HG03095 (cell line): Measurements from ENCODE around the gene POC1A.

Source experiments
- ATAC-seq: cut with Tn5 transposase; IDR thresholded peaks from one replicate; pipeline ENCODE4 v1.9.1; 2021; ENCODE audit warnings: moderate library complexity; ENCODE audit not compliant: unreplicated experiment

The POC1A gene

DNA sequence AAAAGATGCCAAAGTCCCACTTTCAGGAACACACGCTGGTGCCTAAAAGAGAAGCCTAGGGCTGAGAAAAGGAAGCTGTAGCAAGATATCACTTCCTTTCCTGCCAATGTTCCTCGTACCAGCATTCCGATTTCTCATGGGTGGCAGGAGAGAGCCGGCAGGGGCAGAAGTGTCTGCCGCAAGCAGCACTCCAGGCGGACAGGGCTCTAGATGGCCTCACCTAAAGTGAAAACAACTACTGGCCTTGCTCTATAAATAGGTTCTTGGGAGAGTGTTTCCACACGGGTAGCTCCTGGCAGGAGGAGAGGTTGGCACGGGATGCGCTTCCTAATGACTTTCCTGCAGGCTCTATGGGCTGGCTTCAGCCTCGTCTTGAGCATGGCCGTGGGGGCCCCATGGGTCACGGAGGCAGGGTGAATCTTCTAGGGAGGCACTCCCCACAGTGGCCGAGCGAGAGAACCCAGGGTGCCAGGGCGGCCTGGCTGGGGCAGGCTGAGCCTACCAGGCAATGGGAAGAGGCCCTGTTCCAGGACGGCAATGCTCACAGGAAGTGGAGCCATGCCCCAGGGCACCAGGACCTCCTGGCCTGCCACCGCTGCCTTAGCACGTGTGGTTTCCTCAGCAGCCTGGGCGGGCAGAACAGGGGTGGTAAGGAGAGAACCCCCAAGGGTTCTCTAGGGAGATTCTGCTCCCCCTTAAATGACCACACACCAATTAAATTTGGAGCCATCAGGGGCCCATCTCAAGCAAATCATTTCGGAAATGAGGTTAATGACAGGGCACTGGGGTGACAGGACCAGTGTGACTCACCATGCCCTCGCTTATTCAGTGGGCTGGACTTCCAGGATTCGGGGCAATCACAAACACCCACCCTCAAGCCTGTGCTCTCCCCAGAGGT, 83.2 kb downstream of the POC1A start:
- no peak for ATAC-seq

DNA sequence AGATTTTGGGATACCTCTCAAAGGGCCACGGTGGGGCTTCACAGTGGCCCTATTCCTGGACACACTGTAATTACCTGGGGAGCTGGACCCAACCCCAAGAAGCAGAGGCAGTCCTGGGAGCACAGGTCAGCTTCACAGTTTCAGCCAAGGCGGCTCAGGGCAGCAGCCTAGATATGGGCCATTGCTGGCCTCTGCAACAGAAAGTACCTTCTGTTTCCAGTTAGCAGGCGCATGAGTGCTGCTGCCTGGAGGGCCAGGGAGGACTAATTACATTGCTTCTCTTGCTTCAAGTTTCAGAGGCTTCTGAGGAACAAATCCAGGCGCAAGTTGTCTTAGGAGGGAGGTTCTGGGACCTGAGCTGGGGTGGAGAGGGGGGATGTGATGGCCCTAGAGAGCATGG, 84.4 kb downstream of the POC1A start:
- ATAC-seq = no peak

DNA sequence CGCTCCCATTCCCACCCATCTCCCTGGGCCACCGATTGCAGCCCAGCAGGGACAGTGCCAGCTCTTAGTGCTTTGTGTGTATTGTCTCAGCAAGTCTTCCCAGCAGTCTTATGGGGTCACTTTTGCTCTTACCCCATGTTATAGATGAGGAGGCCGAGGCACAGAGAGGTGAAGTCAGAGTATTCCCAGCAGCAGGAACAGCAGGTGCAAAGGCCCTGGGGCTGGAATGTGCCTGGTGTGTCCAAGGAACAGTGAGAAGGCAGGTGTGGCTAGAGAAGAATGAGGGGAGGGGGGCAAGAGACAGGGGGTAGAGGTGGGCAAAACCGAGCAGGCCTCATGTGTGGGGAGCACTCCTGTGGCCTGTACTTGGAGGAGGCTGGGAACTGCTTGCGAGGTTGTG, 85.1 kb downstream of the POC1A start:
- no peak for ATAC-seq

DNA sequence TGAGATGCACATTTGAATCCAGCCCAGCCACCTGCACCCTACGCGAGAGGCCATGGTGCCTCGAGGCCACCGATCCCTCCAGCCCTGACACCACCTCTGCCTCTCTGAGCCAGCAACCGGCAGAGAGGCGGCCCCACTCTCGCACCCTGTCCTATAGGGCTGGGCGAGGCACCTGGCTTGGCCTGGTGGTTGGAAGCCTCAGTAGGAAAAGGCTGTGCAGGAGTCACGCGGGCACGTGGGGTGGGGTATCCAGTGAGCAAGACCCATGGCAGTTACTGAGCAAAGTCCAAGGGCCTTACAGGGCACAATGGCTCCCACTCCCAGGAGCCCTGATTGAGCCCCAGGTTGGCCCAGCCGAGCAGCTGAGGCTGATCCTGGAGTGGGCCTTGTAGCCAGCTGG, 85.5 kb downstream of the POC1A start:
- ATAC-seq = no peak

DNA sequence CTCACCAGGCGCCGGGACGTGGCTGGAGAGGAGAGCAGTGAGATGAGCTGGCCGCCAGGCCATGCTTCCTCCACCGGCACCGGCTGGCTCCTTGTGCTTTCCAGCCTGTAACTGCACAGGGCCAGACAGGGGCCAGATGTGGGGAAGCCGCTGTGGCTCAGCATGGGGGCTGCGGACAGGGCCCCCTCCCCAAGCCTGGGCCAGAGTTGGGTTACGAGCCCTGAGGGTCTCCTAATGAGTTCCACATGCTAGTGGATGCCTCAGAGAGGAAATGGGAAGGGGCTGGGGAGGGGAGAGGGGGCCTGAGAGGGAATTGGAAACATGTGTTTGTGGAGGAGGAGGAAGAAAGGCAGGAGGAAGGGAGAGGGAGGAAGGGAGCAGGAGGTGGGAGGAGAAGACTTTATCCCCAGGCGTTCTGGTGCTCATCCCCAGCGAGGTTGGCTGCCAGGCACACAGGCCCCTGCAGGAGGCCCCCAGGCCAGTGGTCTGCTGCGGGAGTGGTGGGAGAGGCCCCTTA, 86.1 kb downstream of the POC1A start:
- no peak for ATAC-seq

DNA sequence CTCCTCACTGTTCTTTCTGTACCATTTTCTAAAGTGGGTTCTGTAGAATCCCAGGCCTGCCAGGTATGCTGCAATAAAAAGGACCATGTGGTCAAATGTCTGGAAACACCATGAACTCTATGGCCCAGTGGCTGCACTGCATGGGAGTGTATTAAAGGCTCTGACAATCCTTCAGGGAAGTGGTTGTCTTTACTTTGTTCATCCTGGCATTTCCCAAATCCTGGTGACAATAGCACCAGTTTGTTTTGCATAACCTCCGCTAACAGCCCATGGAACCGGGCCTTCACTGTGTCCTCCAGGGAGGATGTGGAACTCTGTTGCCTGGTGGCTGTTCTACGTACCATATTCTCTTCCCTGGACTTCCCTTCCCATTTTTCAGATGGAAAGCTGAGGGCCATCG, 86.7 kb downstream of the POC1A start:
- ATAC-seq = no peak

DNA sequence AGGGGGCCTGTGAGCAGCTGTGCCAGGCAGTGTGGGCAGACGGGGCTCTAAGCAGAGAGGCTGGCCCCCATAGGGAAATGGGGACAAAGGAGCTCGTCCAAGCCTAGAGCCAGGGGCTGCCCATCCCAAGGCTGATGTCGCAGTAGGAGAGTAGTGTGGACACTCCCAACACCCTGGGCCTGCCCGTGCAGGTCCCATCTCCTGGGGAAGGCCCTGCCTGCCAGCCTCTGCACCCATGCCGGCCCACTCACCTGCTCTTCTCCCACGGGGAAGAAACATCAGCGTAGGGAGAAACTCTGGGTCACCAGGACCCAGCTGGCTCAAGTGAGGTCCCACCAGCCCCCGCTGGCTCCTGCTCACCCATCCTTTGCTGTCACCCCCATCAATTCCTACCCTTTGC, 87.2 kb downstream of the POC1A start:
- ATAC-seq = no peak

DNA sequence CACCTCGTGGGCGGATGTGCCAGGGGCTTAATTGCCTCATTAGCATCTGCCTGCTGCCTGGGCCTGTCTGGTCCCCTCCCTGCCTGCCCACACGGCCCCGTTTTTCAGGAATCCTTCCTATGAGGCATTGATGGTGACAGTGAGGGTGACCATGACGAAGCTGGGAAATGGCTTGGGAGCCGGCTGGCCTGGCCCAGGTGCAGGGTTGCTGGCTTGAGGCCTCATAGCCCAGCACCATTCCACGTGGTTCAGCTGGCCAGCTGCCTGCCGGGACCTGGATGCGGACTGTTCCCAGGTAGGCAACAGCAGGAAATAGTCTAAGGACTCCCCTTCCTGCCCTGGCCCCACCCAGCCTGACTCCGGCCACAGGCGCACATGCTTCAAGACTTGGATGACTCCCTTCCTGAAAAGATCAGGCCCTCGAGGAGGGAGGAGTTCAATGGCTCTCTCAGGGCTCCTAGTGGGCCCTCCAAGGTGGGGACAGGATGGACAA, 88.9 kb downstream of the POC1A start:
- ATAC-seq = no peak

DNA sequence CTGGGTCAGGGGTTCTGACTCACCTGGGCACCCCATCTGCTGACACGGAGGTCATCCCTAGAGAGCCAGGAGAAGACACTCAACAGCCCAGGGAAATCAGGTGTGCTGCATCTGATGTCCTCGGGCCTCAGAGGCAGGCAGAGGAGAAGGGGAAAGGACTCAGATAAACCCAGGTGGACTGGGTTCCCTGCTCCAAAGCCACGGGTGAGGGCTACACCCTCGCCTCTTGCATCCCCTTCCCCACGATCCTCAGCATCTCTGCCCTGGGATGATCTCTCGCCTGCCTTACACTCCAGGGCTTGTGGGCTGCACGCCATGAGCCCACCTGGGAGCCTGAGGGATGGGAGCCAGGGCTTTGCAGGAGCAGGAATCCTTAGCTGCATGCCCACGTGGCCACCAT, 89.7 kb downstream of the POC1A start:
- no peak for ATAC-seq

DNA sequence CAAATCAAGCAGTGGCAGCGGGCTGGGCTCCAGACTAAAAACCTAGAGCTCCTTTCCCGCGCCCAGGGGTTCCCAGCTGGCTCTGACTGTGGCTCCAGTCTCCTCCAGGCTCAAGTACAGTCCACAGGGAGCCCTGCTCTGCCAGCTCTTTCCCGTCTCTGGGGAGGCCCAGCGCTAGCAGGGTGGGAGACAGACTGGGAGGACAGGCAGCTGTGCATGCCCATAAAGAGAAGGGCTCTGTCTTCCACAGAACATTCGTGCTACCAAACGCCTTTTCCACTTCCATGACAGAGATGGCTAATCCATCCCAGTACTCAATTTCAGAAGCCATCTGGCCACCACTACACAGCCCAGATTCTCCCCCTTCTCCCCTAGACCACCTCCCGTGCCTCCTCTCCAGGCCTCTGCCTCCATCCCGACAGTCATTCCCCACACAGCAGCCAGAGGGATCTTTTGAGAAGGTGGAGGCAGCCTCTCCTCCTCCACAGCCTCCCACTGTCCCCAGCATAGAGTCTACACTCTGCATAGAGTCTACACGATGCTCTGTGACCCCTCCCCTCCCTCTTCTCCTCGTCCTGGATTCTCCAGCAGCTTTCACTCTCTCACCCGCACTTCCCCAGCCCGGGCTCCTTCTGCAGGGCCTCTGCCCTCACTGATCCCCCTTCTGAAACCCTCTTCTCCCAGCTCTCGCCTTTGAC, 91.0 kb downstream of the POC1A start:
- no peak for ATAC-seq

DNA sequence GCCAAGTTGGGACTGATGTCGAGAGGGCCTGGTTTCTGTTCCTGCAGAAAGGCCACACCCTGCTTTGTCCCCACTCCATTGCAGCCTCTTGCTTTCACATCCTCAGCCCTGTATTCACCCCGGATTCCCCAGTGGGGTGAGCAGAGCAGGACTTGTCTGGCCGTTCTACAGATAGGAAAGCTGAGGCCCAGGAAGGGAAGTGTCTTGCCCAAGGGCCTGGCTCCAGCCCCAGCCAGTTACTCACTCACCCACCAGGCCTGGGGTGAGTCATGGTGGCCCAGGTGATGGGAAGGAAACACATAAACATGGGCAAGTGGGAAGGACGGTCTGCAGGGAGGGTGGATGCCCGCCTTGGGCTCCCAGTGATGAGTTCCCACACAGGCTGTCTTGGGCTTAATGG, 91.7 kb downstream of the POC1A start:
- ATAC-seq = no peak

DNA sequence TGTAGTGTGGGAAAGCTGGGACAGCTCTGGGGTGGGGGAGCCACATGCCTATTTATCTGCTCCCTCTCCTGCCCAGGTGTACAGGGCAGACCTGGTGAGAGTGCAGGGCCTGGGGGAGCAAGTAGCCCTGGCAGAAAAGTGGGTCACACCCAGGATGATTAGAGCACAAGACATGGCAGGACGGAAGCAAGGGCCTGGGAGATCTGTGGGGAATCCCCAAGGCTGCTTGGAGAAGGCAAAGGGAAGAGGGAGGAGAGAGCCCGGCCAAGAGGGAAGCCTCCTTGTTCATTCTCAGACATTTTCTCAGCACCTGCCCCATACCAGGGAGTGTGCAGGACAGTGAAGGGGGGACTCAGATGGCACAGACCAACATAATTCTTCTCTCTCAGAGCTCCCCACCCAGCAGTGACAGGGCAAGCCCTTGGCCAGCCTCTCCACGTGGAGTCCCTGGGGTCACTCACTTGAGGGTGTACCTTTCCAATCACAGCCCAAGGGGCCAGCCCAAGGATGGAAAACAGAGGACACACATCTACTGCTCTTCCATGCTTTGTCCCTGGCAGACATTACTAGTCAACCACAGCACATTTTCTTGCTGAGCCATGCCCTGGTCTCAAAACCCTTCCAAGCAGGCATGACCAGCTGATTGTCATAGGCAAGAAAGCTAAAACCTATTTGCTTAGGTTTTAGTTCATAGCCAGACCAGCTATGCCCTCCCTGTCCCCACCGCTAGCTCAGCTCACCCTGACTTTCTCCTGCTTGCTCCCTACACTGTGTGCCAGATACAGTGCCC, 92.9 kb downstream of the POC1A start:
- no peak for ATAC-seq

DNA sequence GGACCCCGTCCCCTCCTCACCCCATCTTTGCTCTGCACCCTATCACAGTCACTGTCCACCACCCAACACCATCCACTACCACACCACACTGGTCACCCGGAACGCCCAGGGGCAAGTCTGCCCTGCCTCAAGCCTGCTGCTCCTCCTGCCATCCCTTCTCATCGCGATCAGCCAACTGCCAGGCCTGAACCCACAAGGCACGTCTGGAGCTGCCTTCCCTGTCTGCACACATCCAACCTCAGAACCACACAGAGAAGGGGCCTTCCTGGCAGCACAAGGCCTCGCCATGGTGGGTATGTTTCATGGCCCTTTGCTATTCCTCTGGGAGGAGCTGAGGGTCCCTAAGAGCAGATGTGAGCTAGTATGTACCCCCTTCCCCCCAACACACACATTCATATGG, 94.4 kb downstream of the POC1A start:
- ATAC-seq = no peak

DNA sequence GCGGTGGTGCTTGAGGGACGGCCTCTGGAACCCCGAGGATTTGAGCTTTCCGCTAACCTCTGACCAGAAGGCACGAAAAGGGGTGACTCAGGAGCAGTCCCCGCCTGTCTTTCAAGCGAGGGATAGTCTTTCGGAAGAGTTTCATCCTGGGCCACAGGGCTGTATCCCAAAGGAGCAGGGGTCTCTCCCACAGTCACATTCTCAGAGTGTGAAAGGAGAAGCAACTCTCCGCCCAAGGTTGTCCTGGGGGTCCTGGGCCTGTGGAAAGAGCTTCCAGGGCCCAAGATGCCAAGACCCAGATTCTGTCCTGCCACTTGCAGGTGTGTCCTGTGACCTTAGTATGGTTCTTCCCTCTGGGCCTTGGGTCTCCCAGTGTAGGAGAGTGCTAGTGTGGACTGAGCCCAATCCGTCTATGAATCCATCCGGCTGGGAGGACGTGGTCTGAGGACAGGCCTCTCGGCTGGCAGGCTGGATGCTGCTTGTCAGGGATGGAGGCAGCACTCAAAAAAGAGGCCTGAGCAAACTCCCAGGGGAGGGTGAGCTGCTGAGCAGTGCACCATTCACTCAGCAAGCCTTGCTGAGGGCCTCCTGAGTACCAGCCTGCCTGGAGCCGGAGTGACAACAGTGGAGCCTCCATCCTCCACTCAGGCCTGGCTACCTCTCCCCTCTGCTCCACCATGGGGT, 96.3 kb downstream of the POC1A start:
- no peak for ATAC-seq

DNA sequence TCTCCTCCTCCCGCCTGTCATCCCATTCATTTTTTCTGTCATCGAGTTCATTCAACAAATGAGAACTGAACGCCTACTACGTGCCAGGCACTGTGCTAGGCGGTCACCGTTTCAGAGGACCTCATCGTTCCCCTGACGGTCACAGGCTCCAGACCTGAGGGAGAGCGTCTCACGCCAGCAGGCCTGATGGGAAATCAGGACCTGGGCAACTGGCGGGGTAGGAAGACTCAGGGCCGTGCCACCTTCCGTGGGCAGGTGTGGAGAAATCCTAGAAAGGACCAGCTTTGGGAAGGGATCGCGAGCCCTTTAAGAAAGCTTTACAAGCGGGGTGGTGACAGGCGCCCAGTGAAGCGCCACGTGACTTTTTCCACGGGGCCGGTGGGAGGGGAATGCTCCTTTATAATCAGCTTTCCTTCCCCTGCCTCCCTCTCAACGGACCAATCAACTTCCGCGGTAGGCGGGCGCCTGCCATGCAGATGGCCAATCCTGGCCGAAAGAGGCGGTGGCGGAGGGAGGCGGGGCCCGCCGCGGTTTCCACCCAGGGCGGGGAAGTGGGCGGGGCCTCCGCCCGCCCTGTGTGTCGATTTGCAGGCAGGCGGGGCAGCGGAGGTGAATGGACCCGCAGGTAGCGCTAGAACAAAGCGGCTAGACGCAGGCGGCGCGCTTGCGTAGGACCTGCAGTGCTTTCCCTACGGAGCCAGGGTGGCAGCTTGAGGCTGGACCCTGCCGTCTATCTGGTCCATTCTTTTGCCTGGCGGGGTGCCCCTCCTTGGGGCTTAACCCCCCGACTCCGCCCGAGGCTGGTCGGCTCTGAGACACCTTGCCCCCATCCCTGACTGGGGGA, 97.0 kb downstream of the POC1A start:
- ATAC-seq = peak; percentile 67

DNA sequence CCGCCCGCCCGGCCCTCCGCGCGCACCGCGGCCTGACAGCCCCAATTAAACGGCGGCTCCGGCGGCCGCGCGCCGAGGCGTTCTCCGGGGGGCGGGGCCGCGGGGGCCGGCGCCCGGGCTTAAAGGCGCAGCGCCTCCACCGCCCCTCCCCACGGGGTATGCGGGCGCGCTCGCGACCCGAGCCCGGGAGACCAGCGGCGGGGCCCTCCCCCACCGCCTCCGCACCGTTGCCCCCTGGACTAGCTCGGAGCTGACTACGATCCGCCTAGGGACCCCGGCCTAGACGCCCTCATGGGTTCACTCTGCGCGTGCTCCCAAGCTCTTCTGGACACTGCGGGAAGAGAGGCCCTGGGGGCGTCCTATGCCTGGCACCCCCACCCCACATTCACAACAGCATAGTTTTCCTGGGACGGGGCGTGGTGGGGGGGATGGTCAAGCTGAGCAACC, 97.7 kb downstream of the POC1A start, which contains the start of gene DUSP7:
Gene DUSP7, minus strand, starts transcription at position 51 of the 447 bp plus-strand sequence. CDS start 205 bp downstream, outside the sequence.
- ATAC-seq = peak; percentile 21

DNA sequence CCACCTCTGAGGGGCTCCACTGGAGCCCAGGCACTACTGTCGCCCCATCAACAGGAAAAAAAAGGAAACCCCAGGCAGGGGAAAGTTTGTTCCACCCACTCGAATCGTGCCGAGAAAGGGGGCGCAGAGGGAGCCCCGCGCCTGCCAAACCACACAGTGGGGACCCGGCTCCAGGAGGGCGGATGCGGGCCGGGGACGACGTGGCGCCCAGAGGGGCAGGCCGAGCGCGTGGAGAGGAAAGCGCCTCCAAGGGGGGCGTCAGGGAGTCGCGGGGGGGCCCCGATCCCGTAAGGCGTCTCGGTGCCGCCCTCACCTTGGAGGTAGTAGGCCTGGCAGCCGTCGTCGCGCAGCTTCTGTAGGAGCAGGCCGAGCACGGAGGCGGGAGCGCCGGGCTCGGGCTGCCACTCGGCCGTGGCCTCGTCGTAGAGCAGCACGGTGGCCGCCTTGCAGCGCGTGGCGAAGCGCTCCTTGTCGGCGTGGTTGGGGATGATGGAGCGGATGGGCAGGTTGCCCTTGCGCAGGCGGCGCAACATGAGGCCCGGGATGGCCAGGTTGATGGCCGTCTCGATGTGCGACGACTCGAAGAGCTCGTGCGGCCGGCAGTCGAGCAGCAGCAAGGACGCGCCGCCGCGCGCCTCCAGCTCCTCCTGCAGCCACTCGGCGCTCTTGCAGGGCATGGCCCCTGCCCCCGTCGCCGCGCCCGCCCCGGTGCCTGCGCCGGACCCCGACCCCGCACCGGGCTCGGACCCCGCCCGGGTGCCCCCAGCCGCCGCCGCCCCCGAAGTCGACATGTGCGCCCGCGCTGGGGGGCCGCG, 98.5 kb downstream of the POC1A start:
- peak; percentile 2 for ATAC-seq

DNA sequence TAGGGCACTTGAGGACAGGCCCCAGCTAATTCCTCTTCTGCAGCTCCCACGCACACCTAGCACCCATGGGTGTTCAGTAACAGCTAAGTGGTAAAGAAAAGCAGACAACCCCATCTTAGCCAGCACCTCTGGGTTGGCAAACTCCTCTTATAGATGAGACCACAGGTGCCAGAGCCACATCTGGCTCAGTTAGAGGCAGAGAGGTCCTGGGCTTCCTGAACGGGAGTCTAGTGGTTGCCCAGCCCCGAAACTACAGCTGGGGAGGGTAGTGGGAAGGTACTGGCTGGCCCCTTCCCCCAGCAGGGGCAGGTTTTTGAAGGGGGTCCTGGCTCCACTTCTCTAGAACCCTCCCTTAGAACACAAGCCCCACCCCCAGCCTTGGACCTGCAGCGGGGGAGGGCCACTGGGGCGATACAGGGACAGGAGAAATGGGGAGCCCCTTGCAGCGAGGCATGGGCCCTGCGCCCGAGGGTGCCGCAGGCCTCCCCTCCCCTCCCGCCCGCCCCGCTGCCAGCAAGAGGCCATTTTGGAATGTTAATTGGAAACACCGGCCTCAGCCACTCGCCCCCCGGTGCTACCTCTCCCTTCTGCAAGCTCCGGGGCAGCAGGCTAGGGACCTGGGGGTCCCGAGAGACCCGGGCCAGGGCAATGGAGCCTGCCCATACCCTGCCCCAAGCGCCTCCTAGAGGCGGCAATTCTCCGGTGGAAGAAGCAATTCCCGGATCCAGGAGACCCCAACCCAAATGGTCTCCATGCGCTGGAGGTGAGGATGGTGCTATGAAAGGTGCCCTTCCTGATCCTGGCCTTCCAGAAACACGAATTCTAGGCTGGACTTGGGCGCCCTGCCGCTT, 99.3 kb downstream of the POC1A start:
- ATAC-seq = no peak
